T-helper 2 cell treated with Interferon-gamma antibody and Interleukin-4, amounts not matched to agents 100 ng/mL and 5 ng/mL, for 36 hours (primary cell): ENCODE data around the gene CACNA1C. TPM values are rescaled to one million over a fixed set of nuclear protein-coding genes. Genes with fewer than 3 reads are reported as not detected.

Experiments used
- intact Hi-C: fragments of 100-400 bp; cut with micrococcal nuclease; formaldehyde crosslinking; loops from one replicate; pipeline ENCODE4 v1.15.1; 2023
- total RNA-seq: library from RNA; stranded (reverse); gene quantifications from 2 replicates; pipeline ENCODE4 v1.2.3, GENCODE V29; 2022

The CACNA1C gene
- total RNA-seq, 1 donor from 2014 or later, result 0.09 TPM

- intact Hi-C loops, result no loop called here
These were observed 442.8 kb downstream of the CACNA1C start for GRCh38 chr12:2495417-2496112.

GRCh38 chr12:2498964-2499500 is 446.2 kb downstream of the CACNA1C start:
- intact Hi-C loops, result no loop called here

GRCh38 chr12:2501464-2502191 is 448.8 kb downstream of the CACNA1C start:
- intact Hi-C loops, result no loop called here

GRCh38 chr12:2503036-2503435 is 450.2 kb downstream of the CACNA1C start:
- intact Hi-C loops, result no loop called here

GRCh38 chr12:2503762-2504161 is 451.0 kb downstream of the CACNA1C start:
- intact Hi-C loops, result no loop called here

- intact Hi-C loops, result no loop called here
These were observed 451.8 kb downstream of the CACNA1C start for GRCh38 chr12:2504577-2504976.

- intact Hi-C loops, result no loop called here
These were observed 455.0 kb downstream of the CACNA1C start for GRCh38 chr12:2507814-2508213.

GRCh38 chr12:2509137-2509536 is 456.4 kb downstream of the CACNA1C start:
- intact Hi-C loops, result no loop called here

GRCh38 chr12:2510045-2510444 is 457.3 kb downstream of the CACNA1C start:
- intact Hi-C loops, result no loop called here

GRCh38 chr12:2513141-2514037 is 460.6 kb downstream of the CACNA1C start:
- intact Hi-C loops, result no loop called here

GRCh38 chr12:2514038-2514340 is 461.2 kb downstream of the CACNA1C start:
- intact Hi-C loops, result no loop called here

GRCh38 chr12:2520722-2521246 is 468.0 kb downstream of the CACNA1C start:
- intact Hi-C loops, result no loop called here

GRCh38 chr12:2523317-2523716 is 470.5 kb downstream of the CACNA1C start:
- intact Hi-C loops, result no loop called here

GRCh38 chr12:2523844-2524243 is 471.1 kb downstream of the CACNA1C start:
- intact Hi-C loops, result no loop called here

GRCh38 chr12:2526371-2526770 is 473.6 kb downstream of the CACNA1C start:
- intact Hi-C loops, result no loop called here

- intact Hi-C loops, result no loop called here
These were observed 475.2 kb downstream of the CACNA1C start for GRCh38 chr12:2528001-2528400.

GRCh38 chr12:2529807-2530206 is 477.0 kb downstream of the CACNA1C start:
- intact Hi-C loops, result no loop called here

GRCh38 chr12:2531371-2531770 is 478.6 kb downstream of the CACNA1C start:
- intact Hi-C loops, result no loop called here

- intact Hi-C loops, result no loop called here
These were observed 480.2 kb downstream of the CACNA1C start for GRCh38 chr12:2533036-2533435.

- intact Hi-C loops, result no loop called here
These were observed 482.9 kb downstream of the CACNA1C start for GRCh38 chr12:2535583-2536204.

- intact Hi-C loops, result no loop called here
These were observed 483.9 kb downstream of the CACNA1C start for GRCh38 chr12:2536724-2537123.
